ENCODE results near the gene ARHGAP31.
"Not testable (repeated sequence)": the region's sequence is repeated elsewhere in the genome, so short reads cannot be mapped to it uniquely, and the experiment has no call there.

Gene ARHGAP31

GRCh38 chr3:119324899-119325298 lies 30.7 kb downstream of the ARHGAP31 start:
- no peak overlapping the region for H3K4me3 ChIP-seq (ENCODE audit: low read length)
- H3K27ac ChIP-seq (ENCODE audit: low read length): no peak overlapping the region
- no peaks in the 10 kb centered on the region for H3K9me3 ChIP-seq (ENCODE audit: insufficient read depth, low read depth, low read length)
- H3K9ac ChIP-seq (ENCODE audit: low read depth, low read length): no peak overlapping the region
- H3K27me3 ChIP-seq (ENCODE audit: insufficient read depth, low read length): no peaks in the 10 kb centered on the region
- no peaks in the 10 kb centered on the region for H3K36me3 ChIP-seq (ENCODE audit: insufficient read depth, low read depth, low read length)
- peaks cover 6% of the 10 kb centered on the region; the same call in 1 of the 2 replicates for H3K4me1 ChIP-seq (ENCODE audit: insufficient read depth, low read length)

GRCh38 chr3:119326976-119327375 lies 32.8 kb downstream of the ARHGAP31 start:
- Histone ChIP-seq H3K4me1 (ENCODE audit: insufficient read depth, low read length) (peaks cover 9% of the 10 kb centered on the region; the same call in 1 of the 2 replicates), H3K27ac (ENCODE audit: low read length) (no peak overlapping the region)

GRCh38 chr3:119329551-119329950 lies 35.4 kb downstream of the ARHGAP31 start:
- Histone ChIP-seq H3K27ac (ENCODE audit: low read length) (no peak overlapping the region), H3K4me3 (ENCODE audit: low read length) (no peak overlapping the region), H3K27me3 (ENCODE audit: insufficient read depth, low read length) (no peaks in the 10 kb centered on the region), H3K9ac (ENCODE audit: low read depth, low read length) (no peak overlapping the region), H3K36me3 (ENCODE audit: insufficient read depth, low read depth, low read length) (no peaks in the 10 kb centered on the region), H3K9me3 (ENCODE audit: insufficient read depth, low read depth, low read length) (no peaks in the 10 kb centered on the region), H3K4me1 (ENCODE audit: insufficient read depth, low read length) (peaks cover 6% of the 10 kb centered on the region; the same call in 1 of the 2 replicates)

More at GRCh38 chr3:119326976-119327375, 32.8 kb downstream of the ARHGAP31 start:
- H3K9ac ChIP-seq (ENCODE audit: low read depth, low read length): no peak overlapping the region
- H3K27me3 ChIP-seq (ENCODE audit: insufficient read depth, low read length): no peaks in the 10 kb centered on the region
- H3K4me3 ChIP-seq (ENCODE audit: low read length): no peak overlapping the region
- H3K36me3 ChIP-seq (ENCODE audit: insufficient read depth, low read depth, low read length): no peaks in the 10 kb centered on the region
- H3K9me3 ChIP-seq (ENCODE audit: insufficient read depth, low read depth, low read length): no peaks in the 10 kb centered on the region

- H3K9me3 ChIP-seq (ENCODE audit: insufficient read depth, low read depth, low read length): no peaks in the 10 kb centered on the region
- no peak overlapping the region for H3K27ac ChIP-seq (ENCODE audit: low read length)
- no peaks in the 10 kb centered on the region for H3K27me3 ChIP-seq (ENCODE audit: insufficient read depth, low read length)
- no peak overlapping the region for H3K4me3 ChIP-seq (ENCODE audit: low read length)
- no peak overlapping the region for H3K9ac ChIP-seq (ENCODE audit: low read depth, low read length)
- no peaks in the 10 kb centered on the region for H3K36me3 ChIP-seq (ENCODE audit: insufficient read depth, low read depth, low read length)
- peaks cover 6% of the 10 kb centered on the region; the same call in 1 of the 2 replicates for H3K4me1 ChIP-seq (ENCODE audit: insufficient read depth, low read length)
Observed at GRCh38 chr3:119330181-119330580, 36.0 kb downstream of the ARHGAP31 start.

GRCh38 chr3:119330858-119331257 lies 36.7 kb downstream of the ARHGAP31 start:
- Histone ChIP-seq H3K36me3 (ENCODE audit: insufficient read depth, low read depth, low read length) (no peaks in the 10 kb centered on the region), H3K27ac (ENCODE audit: low read length) (no peak overlapping the region), H3K4me1 (ENCODE audit: insufficient read depth, low read length) (peaks cover 6% of the 10 kb centered on the region; the same call in 1 of the 2 replicates), H3K4me3 (ENCODE audit: low read length) (no peak overlapping the region), H3K9ac (ENCODE audit: low read depth, low read length) (no peak overlapping the region), H3K9me3 (ENCODE audit: insufficient read depth, low read depth, low read length) (no peaks in the 10 kb centered on the region), H3K27me3 (ENCODE audit: insufficient read depth, low read length) (no peaks in the 10 kb centered on the region)

- Histone ChIP-seq H3K4me3 (ENCODE audit: low read length) (no peak overlapping the region), H3K27me3 (ENCODE audit: insufficient read depth, low read length) (no peaks in the 10 kb centered on the region), H3K9me3 (ENCODE audit: insufficient read depth, low read depth, low read length) (no peaks in the 10 kb centered on the region), H3K4me1 (ENCODE audit: insufficient read depth, low read length) (peaks cover 6% of the 10 kb centered on the region; the same call in 1 of the 2 replicates), H3K36me3 (ENCODE audit: insufficient read depth, low read depth, low read length) (no peaks in the 10 kb centered on the region), H3K27ac (ENCODE audit: low read length) (no peak overlapping the region), H3K9ac (ENCODE audit: low read depth, low read length) (no peak overlapping the region)
Observed at GRCh38 chr3:119331661-119332060, 37.5 kb downstream of the ARHGAP31 start.

GRCh38 chr3:119333773-119334509 lies 39.8 kb downstream of the ARHGAP31 start:
- H3K27ac ChIP-seq (ENCODE audit: low read length): no peak overlapping the region
- H3K4me1 ChIP-seq (ENCODE audit: insufficient read depth, low read length): peaks cover 6% of the 10 kb centered on the region; the same call in 1 of the 2 replicates
- H3K27me3 ChIP-seq (ENCODE audit: insufficient read depth, low read length): no peaks in the 10 kb centered on the region
- 0 out of 2 replicates have a peak, but pooled peaks cover 3% of the 10 kb centered on the region for H3K9me3 ChIP-seq (ENCODE audit: insufficient read depth, low read depth, low read length)
- no peak overlapping the region for H3K9ac ChIP-seq (ENCODE audit: low read depth, low read length)
- no peaks in the 10 kb centered on the region for H3K36me3 ChIP-seq (ENCODE audit: insufficient read depth, low read depth, low read length)
- no peak overlapping the region for H3K4me3 ChIP-seq (ENCODE audit: low read length)

- Histone ChIP-seq H3K9ac (ENCODE audit: low read depth, low read length) (no peak overlapping the region), H3K27ac (ENCODE audit: low read length) (no peak overlapping the region), H3K4me1 (ENCODE audit: insufficient read depth, low read length) (peaks cover 3% of the 10 kb centered on the region; the same call in 1 of the 2 replicates), H3K9me3 (ENCODE audit: insufficient read depth, low read depth, low read length) (0 out of 2 replicates have a peak, but pooled peaks cover 3% of the 10 kb centered on the region), H3K36me3 (ENCODE audit: insufficient read depth, low read depth, low read length) (no peaks in the 10 kb centered on the region), H3K27me3 (ENCODE audit: insufficient read depth, low read length) (no peaks in the 10 kb centered on the region), H3K4me3 (ENCODE audit: low read length) (no peak overlapping the region)
Observed at GRCh38 chr3:119336823-119337222, 42.6 kb downstream of the ARHGAP31 start.

GRCh38 chr3:119337407-119337806 lies 43.2 kb downstream of the ARHGAP31 start:
- not testable (repeated sequence) for H3K36me3 ChIP-seq (ENCODE audit: insufficient read depth, low read depth, low read length); H3K9ac ChIP-seq (ENCODE audit: low read depth, low read length); H3K27ac ChIP-seq (ENCODE audit: low read length); H3K4me3 ChIP-seq (ENCODE audit: low read length); H3K9me3 ChIP-seq (ENCODE audit: insufficient read depth, low read depth, low read length); H3K4me1 ChIP-seq (ENCODE audit: insufficient read depth, low read length); H3K27me3 ChIP-seq (ENCODE audit: insufficient read depth, low read length)

GRCh38 chr3:119338754-119339153 lies 44.6 kb downstream of the ARHGAP31 start:
- no peaks in the 10 kb centered on the region for H3K4me1 ChIP-seq (ENCODE audit: insufficient read depth, low read length)
- H3K27me3 ChIP-seq (ENCODE audit: insufficient read depth, low read length): no peaks in the 10 kb centered on the region
- 0 out of 2 replicates have a peak, but pooled peaks cover 3% of the 10 kb centered on the region for H3K9me3 ChIP-seq (ENCODE audit: insufficient read depth, low read depth, low read length)
- no peak overlapping the region for H3K27ac ChIP-seq (ENCODE audit: low read length)
- no peak overlapping the region for H3K4me3 ChIP-seq (ENCODE audit: low read length)
- H3K9ac ChIP-seq (ENCODE audit: low read depth, low read length): no peak overlapping the region
- no peaks in the 10 kb centered on the region for H3K36me3 ChIP-seq (ENCODE audit: insufficient read depth, low read depth, low read length)

- Histone ChIP-seq H3K9ac (ENCODE audit: low read depth, low read length) (no peak overlapping the region), H3K27me3 (ENCODE audit: insufficient read depth, low read length) (no peaks in the 10 kb centered on the region), H3K27ac (ENCODE audit: low read length) (no peak overlapping the region), H3K4me1 (ENCODE audit: insufficient read depth, low read length) (no peaks in the 10 kb centered on the region), H3K9me3 (ENCODE audit: insufficient read depth, low read depth, low read length) (0 out of 2 replicates have a peak, but pooled peaks cover 3% of the 10 kb centered on the region), H3K36me3 (ENCODE audit: insufficient read depth, low read depth, low read length) (no peaks in the 10 kb centered on the region), H3K4me3 (ENCODE audit: low read length) (no peak overlapping the region)
Observed at GRCh38 chr3:119340014-119340413, 45.8 kb downstream of the ARHGAP31 start.

GRCh38 chr3:119340446-119340845 lies 46.3 kb downstream of the ARHGAP31 start:
- Histone ChIP-seq H3K27me3 (ENCODE audit: insufficient read depth, low read length) (no peaks in the 10 kb centered on the region; the same call in 1 of the 2 replicates), H3K27ac (ENCODE audit: low read length) (no peak overlapping the region), H3K9me3 (ENCODE audit: insufficient read depth, low read depth, low read length) (0 out of 2 replicates have a peak, but pooled peaks cover 3% of the 10 kb centered on the region), H3K9ac (ENCODE audit: low read depth, low read length) (no peak overlapping the region), H3K4me3 (ENCODE audit: low read length) (no peak overlapping the region), H3K4me1 (ENCODE audit: insufficient read depth, low read length) (no peaks in the 10 kb centered on the region), H3K36me3 (ENCODE audit: insufficient read depth, low read depth, low read length) (no peaks in the 10 kb centered on the region)
